Anterior cingulate cortex (tissue), 58 donors: ENCODE measurements around the gene MRAP2.
"Not testable (repeated sequence)": the region's sequence is repeated elsewhere in the genome, so short reads cannot be mapped to it uniquely, and the experiment has no call there.

Source experiments
- DNase-seq, 58 donors: peaks; one replicate each; lab custom pipeline; 2025; lab: John Stamatoyannopoulos, UW

Gene MRAP2

DNA sequence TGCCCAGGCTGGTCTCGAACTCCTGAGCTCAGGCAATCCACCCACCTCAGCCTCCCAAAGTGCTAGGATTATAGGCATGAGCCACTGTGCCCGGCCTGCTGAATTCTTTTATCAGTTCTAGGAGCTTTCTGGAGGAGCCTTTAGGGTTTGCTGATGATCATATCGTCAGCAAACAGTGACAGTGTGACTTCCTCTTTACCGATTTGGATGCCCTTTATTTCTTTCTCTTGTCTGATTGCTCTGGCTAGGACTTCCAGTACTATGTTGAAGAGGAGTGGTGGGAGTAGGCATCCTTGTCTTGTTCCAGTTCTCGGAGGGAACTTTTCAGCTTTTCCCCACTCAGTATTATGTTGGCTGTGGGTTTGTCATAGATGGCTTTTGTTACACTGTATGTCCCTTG, 35.3 kb downstream of the MRAP2 start:
- DNase-seq: not testable (repeated sequence)

DNA sequence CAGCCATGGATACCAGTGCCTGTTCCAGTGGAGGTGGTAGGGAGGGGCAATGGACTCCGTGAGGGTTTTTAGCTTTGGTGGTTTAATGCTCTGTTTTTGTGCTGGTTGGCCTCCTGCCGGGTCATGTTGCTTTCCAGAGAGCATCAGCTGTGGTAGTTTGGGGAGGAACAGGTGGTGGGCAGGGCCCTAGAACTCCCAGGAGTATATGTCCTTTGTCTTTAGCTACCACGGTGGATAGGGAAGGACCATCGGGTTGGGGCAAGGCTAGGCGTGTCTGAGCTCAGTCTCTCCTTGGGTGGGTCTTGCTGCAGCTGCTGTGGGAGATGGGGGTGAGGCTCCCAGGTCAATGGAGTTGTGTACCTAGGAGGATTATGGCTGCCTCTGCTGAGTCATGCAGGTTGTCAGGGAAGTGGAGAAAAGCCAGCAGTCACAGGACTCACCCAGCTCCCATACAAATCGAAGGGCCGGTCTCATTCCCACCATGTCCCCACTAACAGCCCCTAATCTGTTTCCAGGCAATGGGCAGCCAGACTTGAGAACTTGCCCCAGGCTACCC, 38.9 kb downstream of the MRAP2 start:
- no peak for DNase-seq

DNA sequence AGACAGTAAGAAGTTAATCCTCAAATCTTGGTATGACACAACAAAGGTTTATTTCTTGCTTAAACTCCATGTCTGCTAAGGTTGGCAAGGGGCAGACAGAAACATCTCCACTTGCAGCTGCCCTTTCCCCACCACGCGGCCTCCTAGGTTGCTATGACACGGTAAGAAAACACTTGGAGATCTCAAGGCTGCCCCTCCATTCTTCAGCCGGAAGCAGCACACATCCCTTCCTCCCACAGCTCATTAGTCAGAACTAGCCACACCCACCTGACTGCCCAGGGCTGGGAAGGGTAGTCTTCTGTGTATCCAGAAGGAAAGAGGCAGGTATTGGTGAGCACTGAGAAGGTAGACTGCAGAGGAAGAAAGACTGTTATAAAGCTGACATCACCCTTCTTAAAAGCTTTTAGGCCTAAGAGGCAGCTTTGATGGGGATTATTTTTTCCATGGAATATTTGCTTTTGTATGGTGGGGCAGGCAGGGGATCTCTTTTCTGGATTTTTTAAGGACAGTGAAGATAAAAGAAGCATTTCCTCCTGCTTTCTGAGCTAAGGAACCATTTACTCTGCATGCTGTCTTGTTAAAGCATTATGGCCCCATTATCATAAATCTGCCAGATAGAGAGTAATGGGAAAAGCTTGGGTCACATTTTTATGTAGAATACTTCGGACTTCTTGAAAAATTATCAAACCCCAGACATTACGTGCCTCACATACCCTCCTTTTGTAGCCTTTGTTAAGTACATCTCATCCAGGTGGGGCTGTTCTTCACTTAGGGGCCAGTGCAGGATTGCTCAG, 41.6 kb downstream of the MRAP2 start:
- DNase-seq: no peak

DNA sequence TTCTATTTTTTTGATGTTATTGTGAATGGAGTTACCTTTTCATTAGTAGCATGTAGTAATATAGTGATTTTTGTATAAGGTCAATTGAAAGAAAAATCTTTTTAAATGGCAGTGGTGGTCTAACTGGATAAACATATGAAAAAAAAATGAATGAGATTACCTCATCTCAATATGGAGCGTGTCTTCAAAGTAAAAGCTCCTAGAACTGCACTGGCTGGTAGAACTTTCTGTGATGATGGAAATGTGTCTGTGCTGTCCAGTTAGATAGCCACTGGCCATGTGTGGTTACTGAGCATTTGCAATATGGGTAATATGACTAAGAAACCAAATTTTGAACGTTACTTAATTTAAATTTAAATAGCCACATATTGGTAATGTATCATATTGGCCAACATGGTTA, 44.1 kb downstream of the MRAP2 start:
- DNase-seq: no peak

DNA sequence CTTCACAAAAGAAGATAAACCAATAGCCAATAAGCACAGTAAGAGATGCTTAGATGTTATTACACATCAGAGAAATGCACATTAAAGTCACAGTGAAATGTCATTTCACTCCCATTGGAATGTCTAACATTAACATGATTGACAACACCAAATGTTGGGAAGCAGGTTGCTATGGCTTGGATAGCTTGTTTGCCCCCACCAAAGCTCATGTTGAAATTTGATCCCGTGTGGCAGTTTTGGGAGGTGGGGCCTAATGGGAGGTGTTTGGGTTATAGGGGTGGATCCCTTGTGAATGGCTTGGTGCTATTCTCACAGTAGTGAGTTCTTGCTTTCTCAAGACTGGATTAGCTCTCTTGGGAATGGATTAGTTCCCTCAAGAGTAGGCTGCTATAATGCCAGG, 44.8 kb downstream of the MRAP2 start:
- no peak for DNase-seq

DNA sequence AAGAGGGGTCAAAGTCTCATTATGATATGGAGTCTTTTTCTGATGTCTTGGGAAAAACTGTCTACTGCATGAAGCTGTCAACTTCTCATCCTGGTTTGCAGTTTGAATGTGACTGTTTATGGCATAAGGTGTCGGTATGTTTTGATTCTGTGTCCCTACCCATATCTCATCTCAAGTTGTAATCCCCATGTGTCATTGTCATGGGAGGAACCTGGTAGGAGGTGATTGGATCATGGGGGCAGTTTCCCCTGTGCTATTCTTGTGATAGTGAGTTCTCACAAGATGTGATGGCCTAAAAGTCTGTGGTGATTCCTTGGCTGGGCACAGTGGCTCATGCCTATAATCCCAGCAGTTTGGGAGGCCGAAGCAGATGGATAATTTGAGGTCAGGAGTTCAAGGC, 47.6 kb downstream of the MRAP2 start:
- DNase-seq: no peak

DNA sequence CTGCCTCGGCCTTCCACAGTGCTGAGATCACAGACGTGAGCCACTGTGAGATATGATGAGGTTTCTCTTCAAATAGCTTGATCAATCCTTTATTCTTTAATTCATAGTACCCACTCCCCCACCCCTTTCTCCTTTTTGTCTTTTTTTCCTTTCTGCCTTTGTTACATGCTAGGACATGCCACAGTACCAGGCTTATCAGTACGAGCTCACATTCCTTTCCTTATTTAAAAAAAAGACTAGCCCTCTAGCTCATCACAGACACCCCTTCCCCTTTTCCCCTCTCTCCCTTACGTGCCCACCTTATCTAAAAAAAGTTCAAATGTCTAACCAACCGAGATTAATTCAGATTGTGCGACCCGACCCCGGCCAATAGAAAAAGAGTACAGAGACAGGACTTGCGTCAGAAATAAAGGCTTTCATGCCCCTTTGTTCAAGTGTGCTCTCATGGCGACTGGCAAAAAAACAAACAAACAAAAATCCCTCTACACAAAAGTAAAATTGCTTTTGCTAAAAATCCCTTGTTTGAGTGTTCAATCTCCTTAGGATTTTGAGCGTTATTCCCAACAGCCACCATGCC, 49.2 kb downstream of the MRAP2 start:
- no peak for DNase-seq

DNA sequence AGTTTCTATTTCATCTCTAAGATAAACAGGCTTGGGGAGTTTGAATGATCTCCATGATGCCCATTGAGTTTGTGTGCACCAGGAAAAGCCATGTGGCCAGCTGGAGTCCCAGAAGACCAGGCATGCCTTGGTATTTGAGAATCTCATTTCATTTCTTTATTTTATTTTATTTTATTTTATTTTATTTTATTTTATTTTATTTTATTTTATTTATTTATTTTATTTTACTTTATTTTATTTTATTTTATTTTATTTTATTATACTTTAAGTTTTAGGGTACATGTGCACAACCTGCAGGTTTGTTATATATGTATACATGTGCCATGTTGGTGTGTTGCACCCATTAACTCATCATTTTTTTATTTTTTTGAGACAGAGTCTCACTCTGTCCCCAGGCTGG, 51.1 kb downstream of the MRAP2 start:
- DNase-seq: not testable (repeated sequence)

DNA sequence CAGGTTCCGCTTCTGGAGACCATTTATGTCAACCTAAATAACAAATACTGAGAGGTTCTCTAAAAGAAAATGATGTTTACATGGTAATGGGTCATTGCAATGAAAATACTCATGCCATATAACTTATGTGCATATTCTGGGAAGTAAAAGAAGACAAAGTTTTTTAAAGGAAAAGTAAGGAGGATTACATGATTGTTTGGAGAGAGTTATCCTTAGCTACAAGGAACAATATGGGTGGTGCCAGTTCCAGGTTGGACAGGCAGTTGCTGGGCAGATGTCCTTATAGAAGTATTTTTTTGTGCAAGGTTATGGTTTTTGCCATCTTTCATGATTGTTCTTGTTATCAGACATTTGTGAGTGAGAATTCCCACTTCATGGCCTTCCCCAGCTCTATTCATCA, 52.5 kb downstream of the MRAP2 start:
- DNase-seq: no peak

DNA sequence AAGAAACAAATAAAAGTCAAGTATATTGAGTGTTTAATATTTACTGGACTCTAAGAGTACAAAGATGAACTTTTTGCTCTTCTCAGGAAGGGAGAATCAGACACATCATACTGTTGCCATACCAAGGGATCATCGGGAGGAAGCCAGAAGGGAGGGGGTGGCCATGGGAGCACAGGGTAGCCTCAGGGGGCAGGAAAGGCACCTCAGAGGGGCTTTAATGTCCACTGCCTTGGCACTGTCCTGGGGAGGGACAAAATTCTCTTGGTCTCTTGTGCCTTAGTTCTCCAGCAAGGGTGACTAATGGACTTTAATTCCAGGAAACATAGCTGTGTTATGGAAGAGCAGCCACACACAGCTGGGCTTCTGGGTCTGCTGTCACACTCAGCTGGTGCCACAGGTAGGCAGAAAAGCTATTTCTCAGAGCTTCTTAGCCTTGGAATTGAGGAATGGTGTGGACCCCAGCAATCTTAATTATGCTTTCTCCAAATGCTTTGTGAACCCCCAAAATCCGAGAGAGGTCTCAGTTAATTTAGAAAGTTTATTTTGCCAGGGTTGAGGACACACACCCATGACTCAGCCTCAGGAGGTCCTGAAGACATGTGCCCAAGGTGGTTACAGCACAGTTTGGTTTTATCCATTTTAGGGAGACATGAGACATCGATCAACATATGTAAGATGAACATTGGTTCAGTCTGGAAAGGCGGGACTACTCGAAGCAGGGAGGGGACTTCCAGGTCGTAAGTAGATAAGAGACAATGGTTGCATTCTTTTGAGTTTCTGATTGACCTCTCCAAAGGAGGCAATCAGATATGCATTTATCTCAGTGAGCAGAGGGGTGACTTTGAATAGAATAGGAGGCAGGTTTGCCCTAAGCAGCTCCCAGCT, 53.2 kb downstream of the MRAP2 start:
- DNase-seq: no peak

DNA sequence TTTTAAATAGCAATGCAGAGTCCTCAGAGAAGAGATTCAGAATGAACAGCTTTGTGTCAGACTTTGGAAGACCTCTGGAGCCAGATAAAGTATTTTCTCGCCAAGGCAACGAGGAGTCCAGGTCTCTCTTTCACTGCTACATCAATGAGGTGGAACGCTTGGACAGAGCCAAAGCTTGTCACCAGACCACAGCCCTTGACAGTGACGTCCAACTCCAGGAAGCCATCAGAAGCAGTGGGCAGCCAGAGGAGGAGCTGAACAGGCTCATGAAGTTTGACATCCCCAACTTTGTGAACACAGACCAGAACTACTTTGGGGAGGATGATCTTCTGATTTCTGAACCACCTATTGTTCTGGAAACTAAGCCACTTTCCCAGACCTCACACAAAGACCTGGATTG, 55.5 kb downstream of the MRAP2 start:
- DNase-seq: no peak

DNA sequence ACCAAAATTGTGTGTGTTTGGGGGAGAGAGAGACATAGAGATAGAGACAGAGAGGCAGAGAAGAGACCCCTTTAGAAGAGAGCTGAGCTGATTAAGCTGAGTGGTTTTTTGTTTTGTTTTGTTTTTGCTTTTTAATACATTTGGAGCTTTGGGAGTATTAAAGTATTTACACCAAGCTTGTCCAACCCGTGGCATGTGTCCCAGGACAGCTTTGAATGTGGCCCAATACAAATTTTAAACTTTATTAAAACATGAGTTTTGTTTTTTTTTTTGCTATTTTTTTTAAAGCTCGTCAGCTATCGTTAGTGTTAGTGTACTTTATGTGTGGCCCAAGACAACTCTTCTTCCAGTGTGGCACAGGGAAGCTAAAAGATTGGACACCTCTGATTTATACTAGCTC, 56.0 kb downstream of the MRAP2 start:
- DNase-seq: no peak

DNA sequence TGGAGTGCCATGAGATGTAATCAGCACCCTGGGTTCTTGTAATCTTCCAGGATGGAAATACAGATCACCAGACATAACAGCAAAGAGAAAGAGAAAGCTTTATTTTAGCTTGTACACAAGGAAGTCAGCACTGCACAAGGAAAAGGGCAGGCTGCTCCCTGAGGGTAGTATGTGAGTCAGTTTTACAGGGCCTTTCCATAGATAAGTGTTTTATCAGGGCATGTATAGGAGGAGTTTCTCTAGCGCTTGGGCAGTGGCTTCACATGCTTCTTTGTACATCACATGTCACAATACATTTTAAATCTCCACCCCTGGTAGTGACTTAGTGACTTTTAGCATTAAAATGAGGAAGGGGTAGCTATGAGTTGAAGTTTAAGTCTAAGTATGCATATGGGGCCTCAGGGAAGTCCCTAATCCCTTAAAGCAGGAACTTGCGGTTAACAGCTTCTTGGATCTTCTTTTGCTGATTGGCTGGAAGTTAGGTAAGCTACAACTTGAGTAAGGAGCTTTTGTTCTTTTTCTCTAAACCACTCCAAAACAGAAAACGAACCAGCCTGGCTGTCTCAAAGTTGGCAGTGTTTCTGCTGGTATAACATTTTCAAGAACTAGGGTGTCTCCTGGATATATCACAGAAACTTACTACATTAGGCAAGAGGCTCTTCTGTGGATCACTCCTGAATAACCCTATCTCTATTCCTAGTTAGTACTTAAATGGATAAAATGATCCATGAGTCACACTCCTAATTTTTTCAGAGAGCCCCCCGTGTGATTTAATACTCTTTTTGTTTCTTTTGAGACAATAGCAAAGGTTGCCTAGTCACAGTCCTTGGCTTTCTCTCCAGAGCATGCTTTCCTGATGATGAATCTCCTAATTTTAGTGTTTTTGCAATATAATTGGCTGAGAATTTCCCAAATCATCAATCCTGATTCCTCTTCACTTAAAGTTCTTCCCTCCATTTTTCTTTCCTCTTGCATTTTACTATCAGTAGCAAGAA, 60.2 kb downstream of the MRAP2 start:
- DNase-seq: no peak

DNA sequence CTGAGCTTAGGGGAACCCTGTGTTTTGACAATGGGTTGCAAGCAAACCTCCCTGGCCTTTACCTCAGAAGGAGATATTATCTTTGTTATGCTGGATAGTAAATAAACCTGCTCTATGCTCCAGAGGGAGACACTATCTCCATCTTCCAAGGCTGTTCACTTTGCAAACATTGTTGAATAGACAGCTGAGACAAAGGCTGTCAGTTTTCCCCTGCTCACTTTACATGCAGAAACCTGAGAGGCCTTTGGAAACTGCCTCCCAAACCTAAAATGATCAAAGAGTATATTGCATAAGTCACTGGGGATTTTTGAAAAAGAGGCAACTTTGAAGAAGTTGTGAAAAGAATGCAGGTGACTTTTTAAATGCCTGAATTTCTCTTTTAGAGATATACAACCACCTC, 61.6 kb downstream of the MRAP2 start:
- no peak for DNase-seq

DNA sequence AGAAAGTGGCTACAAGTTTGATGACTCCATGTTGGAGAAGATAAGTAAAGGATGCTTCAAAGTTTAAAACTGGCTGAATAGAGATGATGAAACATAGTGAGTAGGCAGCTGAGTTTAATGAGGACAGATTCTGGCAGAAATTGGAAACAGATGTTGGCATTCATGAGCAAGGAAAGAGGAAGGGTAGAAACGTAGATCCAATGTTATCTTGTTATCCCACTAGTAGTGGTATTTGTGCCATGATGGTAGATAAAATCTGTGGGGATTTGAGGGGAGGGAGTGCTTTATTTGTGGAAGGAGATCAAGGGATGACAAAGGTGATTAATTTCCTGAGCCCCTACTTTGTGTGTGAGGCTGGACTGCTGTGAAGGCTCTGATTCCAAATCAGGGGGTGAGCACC, 69.5 kb downstream of the MRAP2 start:
- peak in 2 of 58 donors; percentile 2 to 3 for DNase-seq

DNA sequence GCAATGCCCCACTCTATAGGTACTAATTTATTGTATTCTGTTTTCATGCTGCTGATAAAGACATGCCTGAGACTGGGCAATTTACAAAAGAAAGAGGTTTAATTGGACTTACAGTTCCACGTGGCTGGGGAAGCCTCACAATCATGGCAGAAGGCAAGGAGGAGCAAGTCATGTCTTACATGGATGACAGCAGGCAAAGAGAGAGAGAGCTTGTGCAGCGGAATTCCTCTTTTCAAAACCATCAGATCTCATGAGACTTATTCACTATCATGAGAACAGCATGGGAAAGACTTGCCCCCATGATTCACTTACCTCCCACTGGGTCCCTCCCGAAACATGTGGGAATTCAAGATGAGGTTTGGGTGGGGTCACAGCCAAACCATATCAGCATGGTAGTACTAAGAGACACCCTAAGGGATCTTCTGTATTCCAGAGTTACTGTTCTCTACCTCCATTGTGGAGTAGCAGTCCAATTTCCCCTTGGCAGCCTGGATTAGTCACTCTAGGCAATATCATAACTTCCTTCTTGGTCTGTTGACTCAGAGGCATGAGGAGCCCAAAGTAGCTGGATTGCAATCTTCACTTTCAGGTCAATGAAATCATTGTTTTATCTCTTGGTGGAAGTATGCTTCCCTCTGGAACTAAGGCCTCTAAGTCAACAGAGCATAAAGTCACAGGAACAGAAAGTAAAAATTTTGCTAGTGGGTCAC, 71.8 kb downstream of the MRAP2 start:
- DNase-seq: not testable (repeated sequence)

DNA sequence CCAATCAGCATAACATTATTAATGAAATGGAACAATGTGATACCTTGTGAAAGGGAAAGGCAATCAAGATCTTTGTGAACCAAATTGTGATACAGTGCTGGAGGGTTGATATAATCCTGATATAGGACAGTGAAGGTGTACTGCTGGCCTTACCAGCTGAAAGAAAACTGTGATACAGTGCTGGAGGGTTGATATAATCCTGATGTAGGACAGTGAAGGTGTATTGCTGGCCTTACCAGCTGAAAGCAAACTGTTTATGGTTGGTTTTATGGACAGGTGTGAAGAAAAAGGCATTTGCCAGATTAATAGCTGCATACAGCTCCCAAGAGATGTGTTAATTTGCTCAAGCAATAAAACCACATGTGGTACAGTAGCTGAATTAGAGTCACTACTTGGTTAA, 73.9 kb downstream of the MRAP2 start:
- DNase-seq: no peak

DNA sequence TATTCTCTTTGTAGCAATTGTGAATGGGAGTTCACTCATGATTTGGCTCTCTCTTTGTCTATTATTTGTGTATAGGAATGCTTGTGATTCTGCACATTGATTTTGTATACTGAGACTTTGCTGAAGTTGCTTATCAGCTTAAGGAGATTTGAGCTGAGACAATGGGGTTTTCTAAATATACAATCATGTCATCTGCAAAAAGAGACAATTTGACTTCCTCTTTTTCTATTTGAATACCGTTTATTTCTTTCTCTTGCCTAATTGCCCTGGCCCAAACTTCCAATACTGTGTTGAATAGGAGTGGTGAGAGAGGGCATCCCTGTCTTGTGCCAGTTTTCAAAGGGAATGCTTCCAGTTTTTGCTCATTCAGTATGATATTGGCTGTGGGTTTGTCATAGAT, 77.8 kb downstream of the MRAP2 start:
- DNase-seq: not testable (repeated sequence)

DNA sequence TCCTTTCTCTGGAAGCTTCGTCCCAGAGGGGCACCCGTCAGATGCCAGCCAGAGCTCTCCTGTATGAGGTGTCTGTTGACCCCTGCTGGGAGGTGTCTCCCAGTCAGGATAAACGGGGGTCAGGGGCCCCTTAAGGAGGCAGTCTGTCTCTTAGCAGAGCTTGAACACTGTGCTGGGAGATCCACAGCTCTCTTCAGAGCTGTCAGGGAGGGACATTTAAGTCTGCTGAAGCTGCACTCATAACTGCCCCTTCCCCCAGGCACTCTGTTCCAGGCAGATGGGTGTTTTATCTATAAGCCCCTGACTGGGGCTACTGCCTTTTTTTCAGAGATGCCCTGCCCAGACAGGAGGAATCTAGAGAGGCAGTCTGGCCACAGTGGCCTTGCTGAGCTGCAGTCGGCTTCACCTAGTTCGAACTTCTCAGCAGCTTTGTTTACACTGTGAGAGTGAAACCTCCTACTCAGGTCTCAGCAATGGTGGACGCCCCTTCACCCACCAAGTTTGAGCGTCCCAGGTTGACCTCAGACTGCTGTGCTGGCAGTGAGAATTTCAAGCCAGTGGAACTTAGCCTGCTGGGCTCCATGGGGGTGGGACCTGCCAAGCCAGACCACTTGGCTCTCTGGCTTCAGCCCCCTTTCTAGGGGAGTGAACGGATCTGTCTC, 81.5 kb downstream of the MRAP2 start:
- DNase-seq: not testable (repeated sequence)
